GM10266 (cell line): ENCODE data around the gene EXOC6.

Source experiments
- DNase-seq: peaks from one replicate; pipeline ENCODE4 v3.0.0; 2012; ENCODE audit errors: extremely low spot score
- TF ChIP-seq, protein P1 (sequence below): IDR thresholded peaks from 2 replicates; pipeline ENCODE4 v1.5.1; 2012; ENCODE audit warnings: mild to moderate bottlenecking, low read depth; ENCODE audit not compliant: control insufficient read depth, insufficient read depth; ENCODE audit errors: missing control alignments

The EXOC6 gene

DNA sequence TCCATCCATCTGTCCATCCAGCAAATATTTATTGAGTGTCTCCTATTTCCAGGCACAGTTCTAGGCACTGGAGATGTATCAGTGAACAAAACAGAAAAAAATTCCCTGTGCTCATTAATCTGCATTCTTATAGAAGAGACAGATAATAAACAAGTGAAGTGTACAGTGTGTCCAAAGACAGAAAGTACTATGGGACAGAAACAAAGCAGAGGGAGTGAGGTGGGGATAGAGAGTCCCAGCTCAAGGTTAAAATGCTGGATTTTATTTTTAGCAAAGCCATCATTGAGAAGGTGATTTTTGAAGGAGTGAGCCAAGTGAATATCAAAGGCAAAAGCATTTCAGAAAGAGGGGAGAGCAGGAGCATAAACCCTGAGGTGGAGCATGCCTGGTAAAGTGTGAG lies 21.8 kb upstream of the EXOC6 start:
- TF ChIP-seq, protein P1, sequence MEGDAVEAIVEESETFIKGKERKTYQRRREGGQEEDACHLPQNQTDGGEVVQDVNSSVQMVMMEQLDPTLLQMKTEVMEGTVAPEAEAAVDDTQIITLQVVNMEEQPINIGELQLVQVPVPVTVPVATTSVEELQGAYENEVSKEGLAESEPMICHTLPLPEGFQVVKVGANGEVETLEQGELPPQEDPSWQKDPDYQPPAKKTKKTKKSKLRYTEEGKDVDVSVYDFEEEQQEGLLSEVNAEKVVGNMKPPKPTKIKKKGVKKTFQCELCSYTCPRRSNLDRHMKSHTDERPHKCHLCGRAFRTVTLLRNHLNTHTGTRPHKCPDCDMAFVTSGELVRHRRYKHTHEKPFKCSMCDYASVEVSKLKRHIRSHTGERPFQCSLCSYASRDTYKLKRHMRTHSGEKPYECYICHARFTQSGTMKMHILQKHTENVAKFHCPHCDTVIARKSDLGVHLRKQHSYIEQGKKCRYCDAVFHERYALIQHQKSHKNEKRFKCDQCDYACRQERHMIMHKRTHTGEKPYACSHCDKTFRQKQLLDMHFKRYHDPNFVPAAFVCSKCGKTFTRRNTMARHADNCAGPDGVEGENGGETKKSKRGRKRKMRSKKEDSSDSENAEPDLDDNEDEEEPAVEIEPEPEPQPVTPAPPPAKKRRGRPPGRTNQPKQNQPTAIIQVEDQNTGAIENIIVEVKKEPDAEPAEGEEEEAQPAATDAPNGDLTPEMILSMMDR: no peak
- DNase-seq: no peak

DNA sequence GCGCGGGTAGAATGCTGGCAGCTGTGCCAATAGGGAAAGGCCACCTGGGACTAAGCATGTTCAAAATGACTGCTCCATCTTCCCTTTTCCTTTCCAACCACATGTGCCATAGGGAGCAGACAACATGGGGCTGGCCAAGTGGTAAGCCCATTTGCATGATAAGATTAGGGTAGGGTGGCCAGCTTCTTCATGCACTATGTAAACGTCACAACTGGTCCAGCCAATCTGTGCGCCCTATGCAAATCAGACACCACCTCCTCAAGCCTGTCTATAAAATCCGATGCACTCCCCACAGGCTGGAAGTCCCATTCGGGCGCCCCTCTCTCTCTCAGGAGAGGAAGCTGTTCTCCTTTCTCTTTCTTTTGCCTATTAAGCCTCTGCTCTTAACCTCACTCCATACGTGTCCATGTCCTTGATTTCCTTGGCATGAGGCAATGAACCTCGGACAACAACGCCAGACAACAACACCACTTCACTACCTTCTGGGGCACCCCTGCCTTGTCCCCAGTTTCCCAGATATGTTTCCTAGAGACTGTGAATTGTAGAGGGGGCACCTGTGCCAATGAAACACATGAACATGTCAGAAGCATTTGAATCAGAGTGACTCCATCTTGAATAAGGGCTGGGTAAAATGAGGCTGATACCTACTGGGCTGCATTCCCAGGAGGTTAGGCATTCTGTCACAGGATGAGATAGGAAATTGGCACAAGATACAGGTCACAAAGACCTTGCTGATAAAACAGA lies 19.1 kb upstream of the EXOC6 start:
- TF ChIP-seq, protein P1: no peak
- no peak for DNase-seq

- TF ChIP-seq, protein P1: no peak
- no peak for DNase-seq
Measured at GRCh38 chr10:92829786-92830377, 18.4 kb upstream of the EXOC6 start.

- no peak for DNase-seq
- TF ChIP-seq, protein P1: no peak
Measured at GRCh38 chr10:92830478-92831389, 17.6 kb upstream of the EXOC6 start.

GRCh38 chr10:92832121-92832520 lies 16.2 kb upstream of the EXOC6 start:
- no peak for DNase-seq
- TF ChIP-seq, protein P1: no peak

GRCh38 chr10:92832998-92833650 lies 15.2 kb upstream of the EXOC6 start:
- TF ChIP-seq, protein P1: no peak
- DNase-seq: no peak
